Endodermal cell (in vitro differentiated cells): ENCODE data around the gene ASB15. TPM values are rescaled to one million over a fixed set of nuclear protein-coding genes. Genes with fewer than 3 reads are reported as not detected.

Source experiments
- DNase-seq: peaks from one replicate; pipeline ENCODE4 v3.0.0-alpha.2; 2017
- H3K27ac ChIP-seq: 2 replicates; pipeline ENCODE4 v1.5.1; 2013; ENCODE audit warnings: mild to moderate bottlenecking, low read depth, low read length, moderate library complexity
- H3K27me3 ChIP-seq: 2 replicates; pipeline ENCODE4 v1.6.1; 2013; ENCODE audit warnings: mild to moderate bottlenecking, low read length, moderate library complexity; ENCODE audit not compliant: insufficient read depth, control insufficient read depth, poor library complexity, severe bottlenecking
- H3K36me3 ChIP-seq: 2 replicates; pipeline ENCODE4 v1.7.0; 2013; ENCODE audit warnings: mild to moderate bottlenecking, low read length, moderate library complexity; ENCODE audit not compliant: control insufficient read depth, insufficient read depth
- H3K4me1 ChIP-seq: one replicate; pipeline ENCODE4 v1.7.0; 2013; ENCODE audit warnings: low read length; ENCODE audit not compliant: control insufficient read depth, insufficient read depth
- H3K4me3 ChIP-seq: 2 replicates; pipeline ENCODE4 v1.5.1; 2013; ENCODE audit warnings: mild to moderate bottlenecking, low read length, moderate library complexity
- H3K9ac ChIP-seq: 2 replicates; pipeline ENCODE4 v1.6.1; 2013; ENCODE audit warnings: mild to moderate bottlenecking, low read length, moderate library complexity; ENCODE audit not compliant: poor library complexity, severe bottlenecking; ENCODE audit errors: extremely low read depth
- H3K9me3 ChIP-seq: 2 replicates; pipeline ENCODE4 v1.6.1; 2013; ENCODE audit warnings: mild to moderate bottlenecking, low read length, moderate library complexity; ENCODE audit not compliant: control insufficient read depth
- H3K27ac Mint-ChIP-seq: 2 replicates; pipeline ENCODE4 v1.8.0; 2020; ENCODE audit warnings: mixed read lengths
- H3K27me3 Mint-ChIP-seq: 2 replicates; pipeline ENCODE4 v1.8.0; 2021; ENCODE audit warnings: mild to moderate bottlenecking, mixed read lengths; ENCODE audit not compliant: insufficient read depth
- H3K36me3 Mint-ChIP-seq: 2 replicates; pipeline ENCODE4 v1.8.0; 2020; ENCODE audit warnings: low read depth, mixed read lengths
- H3K4me1 Mint-ChIP-seq: 2 replicates; pipeline ENCODE4 v1.8.0; 2020; ENCODE audit warnings: mixed read lengths
- H3K4me3 Mint-ChIP-seq: 2 replicates; pipeline ENCODE4 v1.8.0; 2020; ENCODE audit warnings: mild to moderate bottlenecking, moderate library complexity, mixed read lengths
- H3K9me3 Mint-ChIP-seq: 2 replicates; pipeline ENCODE4 v1.8.0; 2020; ENCODE audit warnings: mild to moderate bottlenecking, mixed read lengths
- CTCF ChIP-seq: fragments of 200-600 bp; sonication (generic); conservative IDR thresholded peaks from 2 replicates; pipeline ENCODE4 v1.5.0; 2021; ENCODE audit warnings: antibody characterized with exemption, mild to moderate bottlenecking
- WGBS, 2 experiments: methylation state at CpG; one replicate each; pipeline versions ENCODE4 v1.1.5 to v1.1.7; 2013; ENCODE audit warnings: missing lambda C conversion rate in 2 of 2, mixed read lengths in 1 of 2; ENCODE audit not compliant: insufficient coverage in 1 of 2, insufficient read length in 1 of 2; 5-methylcytosine and 5-hydroxymethylcytosine counted together
- total RNA-seq, 2 donors: library from RNA; stranded (reverse); fragmentation: NEBNext Ultra II Directional in 1 of 2; extraction: Animal tissue kit (Norgen Biotek cat#: 25700) in 1 of 2; gene quantifications; 2 replicates in 1 of 2; 3 replicates in 1 of 2; pipeline ENCODE4 v1.2.1, GENCODE V29; 2021

Gene ASB15
- total RNA-seq, 2 donors from 2014 or later = not detected

- Histone ChIP-seq H3K4me3 (no peak overlapping the region), H3K27me3 (no peaks in the 10 kb centered on the region), H3K4me1 (no peaks in the 10 kb centered on the region), H3K9me3 (no peaks in the 10 kb centered on the region), H3K9ac (no peak overlapping the region), H3K27ac (no peak overlapping the region), H3K36me3 (no peaks in the 10 kb centered on the region)
- no peak for DNase-seq
- Mint-ChIP-seq H3K27ac (no peak overlapping the region), H3K27me3 (no peaks in the 10 kb centered on the region), H3K9me3 (no peaks in the 10 kb centered on the region), H3K4me3 (no peak overlapping the region), H3K36me3 (no peaks in the 10 kb centered on the region), H3K4me1 (peaks cover 11% of the 10 kb centered on the region)
- WGBS, 2 experiments = 92 to 93% methylated on average over 2 to 4 of the region's 4 CpGs
- TF ChIP-seq CTCF = no peak
Observed at GRCh38 chr7:123570390-123571182, 31.0 kb upstream of the ASB15 start.

DNA sequence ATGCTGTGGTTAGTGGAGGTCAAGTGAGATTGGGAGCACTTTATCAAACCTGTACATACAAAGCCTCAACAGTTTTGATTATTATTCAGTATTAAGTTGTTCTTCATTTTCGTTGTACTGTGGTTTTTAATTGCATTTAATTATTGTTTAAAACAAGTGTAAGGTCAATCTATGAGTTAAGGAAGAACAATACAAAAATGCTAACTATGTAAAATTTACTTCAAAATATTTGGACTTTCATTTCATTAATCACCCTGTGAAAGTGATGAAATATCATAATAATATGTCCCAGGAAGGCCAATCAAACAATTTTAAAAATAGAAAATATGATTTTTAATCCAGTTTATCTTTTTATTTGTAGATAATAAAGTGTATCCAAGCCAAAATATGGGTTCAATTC, 30.4 kb upstream of the ASB15 start:
- H3K9ac ChIP-seq = no peak overlapping the region
- H3K27me3 ChIP-seq = no peaks in the 10 kb centered on the region
- 71% methylated on average over 1 of the region's 1 CpG; no CpG with 5 or more reads in 1 of the 2 experiments for WGBS, 2 experiments
- Mint-ChIP-seq H3K9me3 (no peaks in the 10 kb centered on the region), H3K36me3 (no peaks in the 10 kb centered on the region), H3K4me3 (no peak overlapping the region), H3K4me1 (peaks cover 11% of the 10 kb centered on the region), H3K27ac (no peak overlapping the region), H3K27me3 (no peaks in the 10 kb centered on the region)
- no peak for DNase-seq
- TF ChIP-seq CTCF = no peak
- H3K4me1 ChIP-seq = no peaks in the 10 kb centered on the region
- H3K4me3 ChIP-seq = no peak overlapping the region
- H3K9me3 ChIP-seq = no peaks in the 10 kb centered on the region
- no peaks in the 10 kb centered on the region for H3K36me3 ChIP-seq
- no peak overlapping the region for H3K27ac ChIP-seq

DNA sequence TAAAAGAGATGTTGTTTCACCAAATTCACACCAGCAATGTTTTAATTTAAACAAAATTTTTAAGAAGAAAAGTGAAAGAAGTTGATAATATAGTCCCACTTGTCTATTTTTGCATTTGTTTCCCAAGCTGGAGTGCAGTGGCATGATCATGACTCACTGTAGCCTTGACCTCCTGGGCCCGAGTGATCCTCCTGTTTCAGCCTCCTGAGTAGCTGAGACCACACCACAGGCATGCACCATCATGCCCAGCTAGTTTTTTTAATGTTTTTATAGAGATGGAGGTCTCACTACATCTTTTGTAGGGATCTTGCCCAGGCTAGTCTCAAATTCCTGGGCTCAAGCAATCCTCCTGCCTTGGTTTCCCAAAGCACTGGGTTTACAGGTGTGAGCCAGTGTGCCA, 29.9 kb upstream of the ASB15 start:
- Mint-ChIP-seq H3K4me1 (peaks cover 11% of the 10 kb centered on the region), H3K4me3 (no peak overlapping the region), H3K27ac (no peak overlapping the region), H3K9me3 (no peaks in the 10 kb centered on the region), H3K36me3 (no peaks in the 10 kb centered on the region), H3K27me3 (no peaks in the 10 kb centered on the region)
- H3K27me3 ChIP-seq = no peaks in the 10 kb centered on the region
- no peaks in the 10 kb centered on the region for H3K4me1 ChIP-seq
- H3K36me3 ChIP-seq = no peaks in the 10 kb centered on the region
- 100% methylated on average over 1 of the region's 1 CpG; no CpG with 5 or more reads in 1 of the 2 experiments for WGBS, 2 experiments
- no peak overlapping the region for H3K27ac ChIP-seq
- no peak overlapping the region for H3K4me3 ChIP-seq
- H3K9me3 ChIP-seq = no peaks in the 10 kb centered on the region
- no peak overlapping the region for H3K9ac ChIP-seq
- TF ChIP-seq CTCF = no peak
- no peak for DNase-seq
